HG02840 (cell line): ENCODE data around the gene COPS7A.
"Not testable (repeated sequence)": the region's sequence is repeated elsewhere in the genome, so short reads cannot be mapped to it uniquely, and the experiment has no call there.

Experiments
- ATAC-seq: cut with Tn5 transposase; IDR thresholded peaks from one replicate; pipeline ENCODE4 v1.9.1; 2021; ENCODE audit warnings: mild to moderate bottlenecking, moderate library complexity, moderate number of reproducible peaks; ENCODE audit not compliant: unreplicated experiment, low FRiP score

COPS7A gene

GRCh38 chr12:6701078-6701768, 22.6 kb upstream of the COPS7A start:
- ATAC-seq: no peak

- no peak for ATAC-seq
Observed at GRCh38 chr12:6703631-6704030, 20.2 kb upstream of the COPS7A start.

- not testable (repeated sequence) for ATAC-seq
Observed at GRCh38 chr12:6708351-6708750, 15.5 kb upstream of the COPS7A start.

- no peak for ATAC-seq
Observed at GRCh38 chr12:6708960-6709394, 14.9 kb upstream of the COPS7A start.

- not testable (repeated sequence) for ATAC-seq
Observed at GRCh38 chr12:6716031-6716873, 7.6 kb upstream of the COPS7A start.

- ATAC-seq: no peak
Observed at GRCh38 chr12:6716874-6717437, 6.9 kb upstream of the COPS7A start.

- no peak for ATAC-seq
Observed at GRCh38 chr12:6722863-6723262, 983 bp upstream of the COPS7A start.

GRCh38 chr12:6724409-6724797, 557 bp downstream of the COPS7A start:
- ATAC-seq: no peak

- ATAC-seq: no peak
Observed at GRCh38 chr12:6725350-6725749, 1.5 kb downstream of the COPS7A start.

- no peak for ATAC-seq
Observed at GRCh38 chr12:6729186-6729585, 5.3 kb downstream of the COPS7A start.

- ATAC-seq: no peak
Observed at GRCh38 chr12:6730169-6730568, 6.3 kb downstream of the COPS7A start.

- no peak for ATAC-seq
Observed at GRCh38 chr12:6734506-6735387, 10.9 kb downstream of the COPS7A start.

- no peak for ATAC-seq
Observed at GRCh38 chr12:6735448-6736191, 11.8 kb downstream of the COPS7A start.

GRCh38 chr12:6736754-6737153, 12.9 kb downstream of the COPS7A start:
- ATAC-seq: no peak

GRCh38 chr12:6742080-6742479, 18.2 kb downstream of the COPS7A start:
- not testable (repeated sequence) for ATAC-seq

- ATAC-seq: no peak
Observed at GRCh38 chr12:6742834-6743233, 19.0 kb downstream of the COPS7A start.

- ATAC-seq: not testable (repeated sequence)
Observed at GRCh38 chr12:6743300-6743699, 19.5 kb downstream of the COPS7A start.

- no peak for ATAC-seq
Observed at GRCh38 chr12:6745741-6746525, 22.1 kb downstream of the COPS7A start.

- ATAC-seq: no peak
Observed at GRCh38 chr12:6747216-6747615, 23.4 kb downstream of the COPS7A start.
